Measurements from ENCODE around the gene RPRD1A.

RPRD1A gene

DNA sequence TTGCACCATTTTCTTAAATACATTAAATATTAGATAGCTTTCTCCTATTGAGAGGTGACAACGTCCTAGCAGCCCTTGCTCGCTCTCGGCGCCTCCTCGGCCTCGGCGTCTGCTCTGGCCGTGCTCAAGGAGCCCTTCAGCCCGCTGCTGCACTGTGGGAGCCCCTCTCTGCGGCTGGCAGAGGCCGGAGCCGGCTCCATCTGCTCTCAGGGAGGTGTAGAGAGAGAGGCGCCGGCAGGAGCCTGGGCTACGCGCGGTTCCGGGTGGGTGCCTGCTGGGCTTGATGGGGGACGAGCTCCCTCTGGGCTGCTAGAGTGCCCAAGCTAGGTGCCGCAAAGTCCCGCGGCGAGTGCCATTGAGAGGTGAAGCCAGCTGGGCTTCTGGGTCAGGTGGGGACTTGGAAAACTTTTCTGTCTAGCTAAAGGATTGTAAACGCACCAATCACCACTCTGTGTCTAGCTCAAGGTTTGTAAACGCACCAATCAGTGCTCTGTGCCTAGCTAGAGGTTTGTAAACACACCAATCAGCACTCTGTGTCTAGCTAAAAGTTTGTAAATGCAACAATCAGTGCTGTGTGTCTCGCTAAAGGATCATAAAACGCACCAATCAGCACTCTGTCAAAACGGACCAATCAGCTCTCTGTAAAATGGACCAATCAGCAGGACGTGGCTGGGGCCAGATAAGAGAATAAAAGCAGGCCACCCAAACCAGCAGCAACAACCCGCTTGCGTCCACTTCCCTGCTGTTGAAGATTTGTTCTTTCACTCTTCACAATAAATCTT is 3.1 kb downstream of the RPRD1A start:
- no peak overlapping the region for H3K4me3 ChIP-seq (ENCODE audit: low read depth, low read length)
- TF ChIP-seq, protein P1, sequence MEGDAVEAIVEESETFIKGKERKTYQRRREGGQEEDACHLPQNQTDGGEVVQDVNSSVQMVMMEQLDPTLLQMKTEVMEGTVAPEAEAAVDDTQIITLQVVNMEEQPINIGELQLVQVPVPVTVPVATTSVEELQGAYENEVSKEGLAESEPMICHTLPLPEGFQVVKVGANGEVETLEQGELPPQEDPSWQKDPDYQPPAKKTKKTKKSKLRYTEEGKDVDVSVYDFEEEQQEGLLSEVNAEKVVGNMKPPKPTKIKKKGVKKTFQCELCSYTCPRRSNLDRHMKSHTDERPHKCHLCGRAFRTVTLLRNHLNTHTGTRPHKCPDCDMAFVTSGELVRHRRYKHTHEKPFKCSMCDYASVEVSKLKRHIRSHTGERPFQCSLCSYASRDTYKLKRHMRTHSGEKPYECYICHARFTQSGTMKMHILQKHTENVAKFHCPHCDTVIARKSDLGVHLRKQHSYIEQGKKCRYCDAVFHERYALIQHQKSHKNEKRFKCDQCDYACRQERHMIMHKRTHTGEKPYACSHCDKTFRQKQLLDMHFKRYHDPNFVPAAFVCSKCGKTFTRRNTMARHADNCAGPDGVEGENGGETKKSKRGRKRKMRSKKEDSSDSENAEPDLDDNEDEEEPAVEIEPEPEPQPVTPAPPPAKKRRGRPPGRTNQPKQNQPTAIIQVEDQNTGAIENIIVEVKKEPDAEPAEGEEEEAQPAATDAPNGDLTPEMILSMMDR (IDR thresholded peaks at IDR 0.05; ENCODE audit: low read depth, low read length): no peak

DNA sequence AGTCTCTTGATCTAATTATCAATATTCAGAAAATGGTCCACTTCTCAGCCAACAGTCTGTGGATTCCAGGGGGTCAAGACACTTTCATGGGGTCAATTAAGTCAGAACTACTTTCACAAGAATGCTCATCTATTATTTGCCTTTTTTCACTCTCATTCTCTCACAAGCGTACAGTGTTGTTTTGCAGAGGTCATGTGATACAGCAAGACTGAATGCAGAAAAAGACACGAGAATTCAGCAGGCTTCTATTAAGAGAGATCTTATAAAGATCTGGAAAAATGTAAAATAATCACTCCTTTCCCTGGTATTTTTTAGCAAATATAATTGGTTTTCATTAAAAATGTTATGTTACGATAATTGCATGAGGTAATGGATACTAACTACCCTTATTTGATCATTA is 8.7 kb downstream of the RPRD1A start:
- TF ChIP-seq, protein P1 (IDR thresholded peaks at IDR 0.05; ENCODE audit: low read depth, low read length): no peak
- H3K4me3 ChIP-seq (ENCODE audit: low read depth, low read length): no peak overlapping the region

DNA sequence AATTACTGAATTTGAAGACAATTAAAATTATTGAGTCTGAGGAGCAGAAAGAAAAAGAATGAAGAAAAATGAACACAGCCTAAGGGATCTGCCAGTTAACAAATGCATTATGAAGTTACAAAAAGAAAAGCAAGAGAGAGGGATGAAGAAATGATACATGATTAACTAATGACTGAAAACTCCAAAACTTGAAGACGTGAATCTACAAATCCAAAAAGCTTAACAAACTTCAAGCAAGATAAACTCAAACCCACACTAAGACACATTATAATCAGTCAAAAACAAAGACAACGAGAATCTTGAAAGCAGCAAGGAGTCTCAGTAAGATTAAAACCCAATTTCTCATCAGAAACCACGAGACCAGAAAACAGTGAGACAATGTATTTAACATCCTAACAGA is 15.6 kb downstream of the RPRD1A start:
- no peak overlapping the region for H3K4me3 ChIP-seq (ENCODE audit: low read depth, low read length)
- TF ChIP-seq, protein P1 (IDR thresholded peaks at IDR 0.05; ENCODE audit: low read depth, low read length): no peak

DNA sequence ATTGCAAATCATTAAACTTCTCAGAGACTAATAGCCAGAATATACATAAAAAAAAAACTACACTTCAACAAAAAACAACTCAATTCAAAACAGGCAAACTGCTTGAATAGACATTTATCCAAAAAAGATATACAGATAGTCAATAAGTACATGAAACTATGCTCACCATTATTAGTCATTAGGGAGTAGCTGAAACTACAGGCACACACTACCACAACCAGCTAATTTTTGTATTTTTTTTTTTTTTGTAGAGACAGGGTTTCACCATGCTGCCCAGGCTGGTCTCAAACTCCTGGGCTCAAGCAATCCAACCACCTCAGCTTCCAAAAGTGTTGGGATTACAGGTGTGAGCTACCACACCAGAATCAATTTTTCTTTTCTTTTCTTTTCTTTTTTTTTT is 16.9 kb downstream of the RPRD1A start:
- TF ChIP-seq, protein P1 (IDR thresholded peaks at IDR 0.05; ENCODE audit: low read depth, low read length): no peak
- H3K4me3 ChIP-seq (ENCODE audit: low read depth, low read length): no peak overlapping the region

DNA sequence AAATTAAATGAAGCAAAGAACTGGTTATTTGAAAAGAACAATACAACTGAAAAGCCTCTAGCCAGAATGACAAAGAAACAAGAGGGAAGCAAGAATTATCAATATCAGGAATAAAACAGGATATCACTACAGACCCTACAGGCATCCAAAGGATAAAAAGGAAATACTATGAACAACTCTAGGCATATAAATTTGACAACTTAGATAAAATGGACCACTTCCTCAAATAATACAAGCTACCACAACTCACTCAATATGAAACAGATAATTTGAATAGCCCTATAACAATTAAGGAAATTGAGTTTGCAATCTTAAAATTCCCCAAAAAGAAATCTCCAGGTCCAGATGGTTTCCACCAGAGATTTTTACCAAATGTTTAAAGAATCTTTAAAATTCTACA is 19.8 kb downstream of the RPRD1A start:
- no peak overlapping the region for H3K4me3 ChIP-seq (ENCODE audit: low read depth, low read length)
- TF ChIP-seq, protein P1 (IDR thresholded peaks at IDR 0.05; ENCODE audit: low read depth, low read length): no peak

DNA sequence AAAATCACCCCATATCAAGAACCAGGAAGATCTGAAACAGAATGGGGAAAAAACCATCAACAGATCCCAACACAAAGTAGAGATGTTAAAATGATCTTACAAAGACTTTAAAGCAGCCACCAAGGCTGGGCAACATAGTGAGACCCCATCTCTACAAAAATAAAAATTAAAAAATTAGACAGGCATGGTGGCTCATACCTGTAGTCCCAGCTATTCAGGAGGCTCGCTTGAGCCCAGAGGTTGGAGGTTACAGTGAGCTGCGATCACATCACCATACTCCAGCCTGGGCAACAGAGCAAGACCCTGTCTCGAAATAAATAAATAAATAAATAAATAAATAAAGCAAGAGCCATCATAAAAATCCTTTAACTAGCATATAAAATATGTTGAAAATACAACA is 20.5 kb downstream of the RPRD1A start:
- TF ChIP-seq, protein P1 (IDR thresholded peaks at IDR 0.05; ENCODE audit: low read depth, low read length): no peak
- H3K4me3 ChIP-seq (ENCODE audit: low read depth, low read length): no peak overlapping the region

DNA sequence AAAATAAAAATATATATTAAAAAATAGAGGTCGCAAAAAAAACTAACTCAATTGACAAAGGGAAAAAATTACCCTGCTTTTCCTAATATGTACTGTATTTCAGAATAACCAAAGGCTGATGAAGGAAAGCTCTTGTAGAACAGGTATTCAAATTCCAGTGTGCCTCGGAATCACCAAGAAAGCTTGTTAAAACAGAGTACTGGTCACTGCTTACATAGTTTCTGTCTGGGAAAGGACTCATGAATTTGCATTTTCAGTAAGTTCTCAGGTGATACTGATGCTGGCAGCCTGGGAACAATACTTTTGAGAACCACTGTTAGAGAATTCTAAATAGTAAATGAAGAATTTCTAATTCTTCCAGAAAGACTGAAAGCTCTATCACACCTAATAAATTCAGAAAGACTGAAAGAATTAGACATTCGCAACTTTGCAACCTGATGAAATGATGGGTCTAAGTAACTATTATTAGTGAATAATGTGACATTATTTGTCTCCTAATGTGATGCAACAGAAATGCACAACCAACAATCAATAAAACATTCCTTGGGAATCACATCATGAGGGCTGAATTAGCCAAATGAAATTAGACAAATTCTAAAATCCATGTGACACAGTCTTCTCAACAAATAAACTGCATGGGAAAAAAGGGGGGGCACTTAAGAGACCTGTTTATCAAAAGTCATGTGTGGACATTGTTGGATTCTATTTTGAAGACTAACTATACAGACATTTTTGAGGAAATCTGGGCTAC is 21.9 kb downstream of the RPRD1A start:
- TF ChIP-seq, protein P1 (IDR thresholded peaks at IDR 0.05; ENCODE audit: low read depth, low read length): no peak

More for the DNA sequence above, 21.9 kb downstream of the RPRD1A start:
- no peak overlapping the region for H3K4me3 ChIP-seq (ENCODE audit: low read depth, low read length)

Measured in WI38 (cell line).